ENCODE measurements around the gene THSD1.
"Not testable (repeated sequence)": the region's sequence is repeated elsewhere in the genome, so short reads cannot be mapped to it uniquely, and the experiment has no call there.

DNA sequence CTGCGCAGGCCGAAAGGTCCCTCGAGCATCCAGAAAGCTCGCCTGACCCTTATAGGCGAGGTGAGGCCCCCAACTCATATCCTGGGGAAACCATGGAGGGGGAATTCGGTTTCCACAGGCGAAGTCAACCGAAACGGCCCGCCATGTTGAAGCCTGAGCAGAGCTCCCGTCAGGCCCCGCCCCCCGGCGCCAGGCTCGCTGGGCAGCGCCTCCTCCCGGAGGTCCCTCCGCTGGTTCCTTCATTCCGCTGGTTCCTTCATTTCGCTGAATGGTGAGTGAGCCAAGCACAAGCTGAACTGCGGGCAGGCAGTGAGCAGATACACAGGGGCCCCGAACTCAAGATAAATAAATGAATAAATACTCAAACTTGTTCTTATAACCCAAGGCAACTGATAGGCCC, 71.9 kb downstream of the THSD1 start:
- TF ChIP-seq, protein P1, sequence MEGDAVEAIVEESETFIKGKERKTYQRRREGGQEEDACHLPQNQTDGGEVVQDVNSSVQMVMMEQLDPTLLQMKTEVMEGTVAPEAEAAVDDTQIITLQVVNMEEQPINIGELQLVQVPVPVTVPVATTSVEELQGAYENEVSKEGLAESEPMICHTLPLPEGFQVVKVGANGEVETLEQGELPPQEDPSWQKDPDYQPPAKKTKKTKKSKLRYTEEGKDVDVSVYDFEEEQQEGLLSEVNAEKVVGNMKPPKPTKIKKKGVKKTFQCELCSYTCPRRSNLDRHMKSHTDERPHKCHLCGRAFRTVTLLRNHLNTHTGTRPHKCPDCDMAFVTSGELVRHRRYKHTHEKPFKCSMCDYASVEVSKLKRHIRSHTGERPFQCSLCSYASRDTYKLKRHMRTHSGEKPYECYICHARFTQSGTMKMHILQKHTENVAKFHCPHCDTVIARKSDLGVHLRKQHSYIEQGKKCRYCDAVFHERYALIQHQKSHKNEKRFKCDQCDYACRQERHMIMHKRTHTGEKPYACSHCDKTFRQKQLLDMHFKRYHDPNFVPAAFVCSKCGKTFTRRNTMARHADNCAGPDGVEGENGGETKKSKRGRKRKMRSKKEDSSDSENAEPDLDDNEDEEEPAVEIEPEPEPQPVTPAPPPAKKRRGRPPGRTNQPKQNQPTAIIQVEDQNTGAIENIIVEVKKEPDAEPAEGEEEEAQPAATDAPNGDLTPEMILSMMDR (IDR thresholded peaks at IDR 0.05), result not testable (repeated sequence)
- TF ChIP-seq POLR2A, EP300 (IDR thresholded peaks at IDR 0.05): not testable (repeated sequence)

All from ovary (tissue), 3 donors.